T-helper 1 cell treated with Interleukin-12 subunit alpha and Interleukin-12 subunit beta and Interleukin-4 antibody, amounts not matched to agents 30 μg/mL and 1 μg/mL, for 36 hours (primary cell): ENCODE results near the gene RBM28.

ENCODE experiments used
- H3K27ac Mint-ChIP-seq: one replicate; pipeline ENCODE4 v1.8.0; 2021; ENCODE audit warnings: mild to moderate bottlenecking, mixed read lengths
- H3K27me3 Mint-ChIP-seq: one replicate; pipeline ENCODE4 v1.8.0; 2021; ENCODE audit warnings: low read depth, mixed read lengths
- H3K36me3 Mint-ChIP-seq: one replicate; pipeline ENCODE4 v1.8.0; 2021; ENCODE audit warnings: low read depth, mixed read lengths
- H3K4me1 Mint-ChIP-seq: one replicate; pipeline ENCODE4 v1.8.0; 2021; ENCODE audit warnings: low read depth, mixed read lengths
- H3K4me3 Mint-ChIP-seq: one replicate; pipeline ENCODE4 v1.8.0; 2021; ENCODE audit warnings: mild to moderate bottlenecking, moderate library complexity, mixed read lengths
- H3K9me3 Mint-ChIP-seq: one replicate; pipeline ENCODE4 v1.8.0; 2021; ENCODE audit warnings: mixed read lengths

The RBM28 gene

DNA sequence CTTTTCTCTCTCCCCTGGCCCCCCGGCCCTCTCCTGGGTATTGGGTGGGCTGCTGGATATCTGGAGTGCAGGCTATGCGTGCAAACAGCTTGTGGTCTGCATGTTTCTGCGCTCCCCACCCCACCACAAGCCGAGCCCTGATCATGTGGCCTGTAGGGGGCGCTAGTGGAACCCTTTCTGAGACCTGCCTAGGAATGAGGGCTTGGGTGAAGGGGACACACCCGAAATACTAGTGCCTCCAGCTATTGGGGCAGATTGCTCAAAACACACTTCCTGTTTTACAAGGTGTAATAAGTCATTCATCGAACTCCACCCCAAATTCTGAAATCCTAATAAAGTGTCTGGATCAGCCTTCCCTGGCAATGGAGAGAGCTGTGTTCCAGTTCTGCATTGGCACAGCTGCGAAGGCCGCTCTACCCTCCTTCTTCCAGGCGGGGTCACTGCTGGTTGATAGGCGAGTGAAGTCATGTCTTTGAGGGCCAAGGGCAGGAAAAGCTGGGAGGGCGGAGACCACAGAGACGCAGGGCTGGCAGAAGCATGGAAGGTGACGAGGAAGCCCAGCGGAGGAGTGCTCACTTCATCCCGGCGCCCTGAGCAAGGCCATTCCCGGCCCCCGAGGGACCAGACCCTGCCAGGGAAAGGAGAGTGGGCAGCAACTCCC lies 37.6 kb upstream of the RBM28 start:
- Mint-ChIP-seq H3K36me3 (no peaks in the 10 kb centered on the region), H3K27ac (no peak overlapping the region), H3K27me3 (peaks cover 26% of the 10 kb centered on the region), H3K4me3 (no peak overlapping the region), H3K4me1 (no peaks in the 10 kb centered on the region), H3K9me3 (no peaks in the 10 kb centered on the region)

DNA sequence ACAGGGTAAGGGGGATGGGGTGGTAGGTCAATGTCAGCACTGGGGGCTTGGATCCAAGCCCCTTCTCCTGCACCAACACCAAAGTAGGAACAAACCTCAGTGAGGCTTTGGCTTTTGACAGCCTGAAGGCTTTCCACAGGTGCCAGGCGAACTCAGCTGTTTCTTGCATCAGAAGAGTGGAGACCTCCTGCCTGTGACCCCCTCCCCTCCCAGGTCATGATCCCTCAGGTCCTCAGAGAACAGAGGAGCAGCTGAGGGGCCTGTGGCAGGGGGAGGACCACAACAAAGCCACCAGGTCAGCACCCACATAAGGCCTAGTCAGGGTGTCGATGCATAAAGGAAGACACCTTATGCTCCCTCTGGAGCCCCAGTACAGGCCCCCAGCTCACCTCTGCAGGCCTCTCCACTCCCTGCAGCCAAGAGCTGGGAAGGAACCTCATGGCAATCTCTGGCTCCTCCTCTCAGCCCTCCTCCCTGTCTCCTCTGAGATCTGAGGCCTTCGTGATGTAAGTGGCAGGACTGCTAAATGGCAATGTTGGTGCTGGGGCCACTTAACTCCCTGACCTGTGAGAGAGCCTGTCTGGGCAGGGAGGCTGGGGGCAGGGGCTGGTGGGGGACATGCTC lies 36.9 kb upstream of the RBM28 start:
- no peak overlapping the region for H3K27ac Mint-ChIP-seq
- peaks cover 25% of the 10 kb centered on the region for H3K27me3 Mint-ChIP-seq
- H3K9me3 Mint-ChIP-seq, result no peaks in the 10 kb centered on the region
- H3K4me3 Mint-ChIP-seq, result no peak overlapping the region
- no peaks in the 10 kb centered on the region for H3K4me1 Mint-ChIP-seq
- no peaks in the 10 kb centered on the region for H3K36me3 Mint-ChIP-seq

DNA sequence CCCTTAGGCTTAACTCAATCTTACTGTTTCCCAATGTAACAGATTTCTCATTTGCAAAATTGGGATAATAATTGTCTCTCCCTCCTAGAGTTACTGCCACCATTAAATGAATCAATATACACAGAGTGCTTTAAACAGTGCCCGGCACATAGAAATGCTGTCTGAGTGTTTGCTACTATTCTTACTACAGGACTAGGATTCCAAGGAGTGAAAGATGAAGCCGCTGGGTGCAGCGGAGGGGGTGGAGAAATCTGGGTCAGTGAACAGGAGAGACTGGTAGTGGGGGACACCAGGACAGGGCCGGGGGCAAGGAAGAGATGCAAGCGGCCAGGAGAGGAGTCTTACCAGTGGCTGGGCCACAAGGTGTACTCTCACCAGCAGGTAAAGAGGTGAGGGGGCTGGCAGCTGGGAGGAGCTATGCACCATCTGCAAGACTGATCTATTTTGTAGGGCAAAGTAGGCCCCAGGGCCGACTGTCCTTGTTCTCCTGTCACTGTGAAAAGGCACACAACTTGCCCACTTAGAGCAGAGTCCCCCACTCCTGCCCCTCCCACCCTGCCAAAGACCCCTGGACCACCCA lies 36.3 kb upstream of the RBM28 start:
- Mint-ChIP-seq H3K27me3 (peaks cover 19% of the 10 kb centered on the region), H3K4me3 (no peak overlapping the region), H3K36me3 (no peaks in the 10 kb centered on the region), H3K9me3 (no peaks in the 10 kb centered on the region), H3K4me1 (no peaks in the 10 kb centered on the region), H3K27ac (no peak overlapping the region)

DNA sequence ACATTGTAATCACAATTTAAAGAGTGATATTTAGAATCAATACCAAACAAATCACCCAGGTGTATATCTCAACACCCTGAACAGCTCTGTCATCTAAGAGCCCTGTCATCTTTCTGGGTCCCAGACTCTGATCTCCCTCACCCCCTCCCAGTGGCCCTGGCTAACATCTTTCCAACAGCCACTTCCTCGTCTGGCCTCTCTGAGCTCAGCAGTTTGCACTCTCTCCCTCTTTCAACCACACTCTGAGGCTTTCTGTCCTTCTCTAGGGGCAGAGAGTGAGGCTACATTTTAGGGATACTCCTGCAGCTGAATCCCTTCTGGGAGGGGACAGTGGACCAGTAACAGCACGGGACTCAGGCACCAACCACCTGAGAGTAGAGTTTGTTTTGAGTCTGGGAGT lies 34.9 kb upstream of the RBM28 start:
- H3K4me3 Mint-ChIP-seq, result no peak overlapping the region
- H3K36me3 Mint-ChIP-seq, result no peaks in the 10 kb centered on the region
- no peaks in the 10 kb centered on the region for H3K9me3 Mint-ChIP-seq
- no peak overlapping the region for H3K27ac Mint-ChIP-seq
- H3K4me1 Mint-ChIP-seq, result no peaks in the 10 kb centered on the region
- peaks cover 24% of the 10 kb centered on the region for H3K27me3 Mint-ChIP-seq

DNA sequence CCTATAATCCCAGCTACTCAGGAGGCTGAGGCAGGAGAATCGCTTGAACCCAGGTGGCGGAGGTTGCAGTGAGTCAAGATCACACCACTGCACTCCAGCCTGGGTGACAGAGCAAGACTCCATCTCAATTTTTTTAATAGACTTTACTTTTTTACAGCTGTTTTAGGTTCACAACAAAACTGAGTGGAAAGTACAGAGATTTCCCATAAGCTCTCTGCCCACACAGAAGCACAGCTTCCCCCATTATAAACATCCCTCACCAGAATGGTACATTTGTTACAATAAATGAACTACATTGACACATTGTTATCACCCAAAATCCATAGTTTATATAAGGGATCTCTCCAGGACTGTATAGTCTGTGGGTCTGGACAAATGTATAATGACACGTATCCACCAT lies 32.4 kb upstream of the RBM28 start:
- no peak overlapping the region for H3K4me3 Mint-ChIP-seq
- no peaks in the 10 kb centered on the region for H3K4me1 Mint-ChIP-seq
- H3K9me3 Mint-ChIP-seq, result no peaks in the 10 kb centered on the region
- H3K27ac Mint-ChIP-seq, result no peak overlapping the region
- H3K27me3 Mint-ChIP-seq, result peaks cover 33% of the 10 kb centered on the region
- no peaks in the 10 kb centered on the region for H3K36me3 Mint-ChIP-seq

DNA sequence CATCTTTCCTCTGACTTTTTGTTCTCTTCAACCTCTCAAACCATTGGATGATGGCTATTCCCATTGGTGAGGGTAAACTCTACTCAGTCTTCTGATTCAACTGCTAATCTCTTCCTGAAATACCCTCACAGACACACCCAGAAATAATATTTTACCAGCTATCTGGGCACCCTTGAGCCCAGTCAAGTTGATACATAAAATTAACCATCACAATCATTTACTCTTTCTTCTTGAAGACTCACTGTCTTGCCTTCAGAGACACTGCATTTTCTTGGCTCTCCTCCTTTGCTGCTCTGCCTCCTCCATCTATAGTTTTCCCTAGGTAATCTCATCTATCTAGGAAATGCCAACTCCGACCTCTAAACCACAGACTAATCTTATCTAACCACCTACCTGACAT lies 30.3 kb upstream of the RBM28 start:
- Mint-ChIP-seq H3K4me3 (no peak overlapping the region), H3K36me3 (no peaks in the 10 kb centered on the region), H3K9me3 (no peaks in the 10 kb centered on the region), H3K4me1 (no peaks in the 10 kb centered on the region), H3K27ac (no peak overlapping the region), H3K27me3 (peaks cover 30% of the 10 kb centered on the region)

DNA sequence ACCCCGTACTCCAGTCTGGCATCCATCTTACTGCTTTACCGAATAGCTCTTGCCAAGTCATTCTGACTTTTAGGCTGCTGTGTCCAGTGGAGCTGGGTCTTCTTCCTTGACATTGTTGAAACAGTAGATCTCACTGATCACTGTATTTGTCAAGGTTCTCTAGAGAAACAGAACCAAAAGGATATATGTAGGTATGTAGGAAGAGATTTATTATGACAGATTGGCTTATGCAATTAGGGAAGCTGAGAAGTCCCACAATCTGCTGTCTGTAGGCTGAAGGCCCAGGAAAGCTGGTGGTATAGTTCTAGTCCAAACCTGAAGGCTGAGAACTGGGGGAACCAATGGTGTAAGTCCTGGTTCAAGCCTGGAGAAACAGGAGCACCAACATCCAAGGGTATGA lies 29.9 kb upstream of the RBM28 start:
- Mint-ChIP-seq H3K27me3 (peaks cover 27% of the 10 kb centered on the region), H3K4me3 (no peak overlapping the region), H3K9me3 (no peaks in the 10 kb centered on the region), H3K4me1 (no peaks in the 10 kb centered on the region), H3K27ac (no peak overlapping the region), H3K36me3 (no peaks in the 10 kb centered on the region)

DNA sequence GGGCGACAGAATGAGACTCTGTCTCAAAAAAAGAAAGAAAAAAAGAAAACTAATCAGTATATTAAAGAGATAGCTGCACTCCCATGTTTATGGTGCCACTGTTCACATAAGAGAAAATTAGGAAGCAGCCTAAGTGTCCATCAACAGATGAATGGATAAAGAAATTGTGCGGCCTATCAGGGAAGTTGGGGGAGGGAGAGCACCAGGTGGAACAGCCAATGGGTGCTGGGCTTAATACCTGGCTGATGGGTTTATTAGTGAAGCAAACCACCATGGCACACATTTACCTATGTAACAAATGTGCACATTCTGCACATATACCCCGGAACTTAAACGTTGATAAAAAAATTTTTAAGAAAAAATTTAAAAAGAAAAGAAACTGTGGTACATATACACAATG lies 26.8 kb upstream of the RBM28 start:
- no peak overlapping the region for H3K27ac Mint-ChIP-seq
- no peaks in the 10 kb centered on the region for H3K36me3 Mint-ChIP-seq
- peaks cover 40% of the 10 kb centered on the region for H3K27me3 Mint-ChIP-seq
- H3K4me3 Mint-ChIP-seq, result no peak overlapping the region
- H3K9me3 Mint-ChIP-seq, result no peaks in the 10 kb centered on the region
- no peaks in the 10 kb centered on the region for H3K4me1 Mint-ChIP-seq

DNA sequence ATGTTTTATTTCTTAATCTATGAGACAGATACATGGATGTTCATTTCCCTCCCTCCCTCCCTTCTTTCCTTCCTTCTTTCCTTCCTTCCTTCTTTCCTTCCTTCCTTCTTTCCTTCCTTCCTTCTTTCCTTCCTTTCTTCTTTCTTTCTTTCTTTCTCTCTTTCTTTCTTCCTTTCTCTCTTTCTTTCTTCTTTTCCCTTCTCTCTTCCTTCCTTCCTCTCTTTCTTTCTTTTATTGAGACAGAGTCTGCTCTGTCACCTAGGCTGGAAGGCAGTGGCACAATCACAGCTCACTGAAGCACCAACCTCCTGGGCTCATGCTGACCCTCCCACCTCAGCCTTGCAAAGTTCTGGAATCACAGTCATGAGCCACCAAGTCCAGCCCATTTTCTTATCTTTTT lies 23.3 kb upstream of the RBM28 start:
- Mint-ChIP-seq H3K27ac (no peak overlapping the region), H3K4me1 (peaks cover 7% of the 10 kb centered on the region), H3K36me3 (no peaks in the 10 kb centered on the region), H3K4me3 (no peak overlapping the region), H3K9me3 (no peaks in the 10 kb centered on the region), H3K27me3 (peaks cover 66% of the 10 kb centered on the region)

DNA sequence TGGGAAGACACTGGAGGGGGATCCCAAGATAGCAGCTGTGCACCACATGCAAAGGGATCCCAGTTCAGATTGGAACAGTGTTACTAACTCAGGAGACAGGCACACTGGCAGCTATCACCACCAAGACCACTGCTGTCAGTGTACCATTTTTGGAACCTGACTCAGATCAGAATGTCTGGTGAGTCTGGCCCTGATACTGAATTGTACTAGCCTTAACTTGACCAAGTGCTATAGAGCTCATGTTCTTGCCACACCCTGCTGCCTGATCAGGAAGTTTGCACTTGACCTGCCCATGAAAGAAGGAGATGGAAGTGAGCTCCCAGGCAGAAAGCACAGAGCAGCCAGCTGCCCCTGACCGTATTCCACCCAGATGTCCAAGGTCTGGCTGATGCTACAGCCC lies 22.6 kb upstream of the RBM28 start:
- Mint-ChIP-seq H3K27ac (no peak overlapping the region), H3K36me3 (no peaks in the 10 kb centered on the region), H3K4me1 (peaks cover 10% of the 10 kb centered on the region), H3K4me3 (no peak overlapping the region), H3K27me3 (peaks cover 67% of the 10 kb centered on the region), H3K9me3 (no peaks in the 10 kb centered on the region)

DNA sequence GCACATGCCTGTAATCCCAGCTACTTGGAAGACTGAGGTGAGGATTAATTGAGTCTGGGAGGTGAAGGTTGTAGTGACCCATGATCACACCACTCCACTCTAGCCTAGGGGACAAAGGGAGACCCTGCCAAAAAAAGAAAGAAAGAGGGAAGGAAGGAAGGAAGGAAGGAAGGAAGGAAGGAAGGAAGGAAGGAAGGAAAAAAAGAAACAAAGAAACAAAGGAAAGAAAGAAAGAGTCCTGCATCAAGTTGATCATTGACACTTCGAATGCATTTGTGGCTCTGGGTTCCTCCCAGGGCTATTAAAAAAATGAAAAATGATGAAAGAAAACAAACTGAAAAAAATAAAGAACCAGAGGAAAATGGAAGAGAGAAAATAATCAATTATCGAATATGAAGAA lies 21.7 kb upstream of the RBM28 start:
- Mint-ChIP-seq H3K9me3 (no peaks in the 10 kb centered on the region), H3K27ac (no peak overlapping the region), H3K4me3 (no peak overlapping the region), H3K4me1 (peaks cover 13% of the 10 kb centered on the region), H3K36me3 (no peaks in the 10 kb centered on the region), H3K27me3 (peaks cover 70% of the 10 kb centered on the region)

DNA sequence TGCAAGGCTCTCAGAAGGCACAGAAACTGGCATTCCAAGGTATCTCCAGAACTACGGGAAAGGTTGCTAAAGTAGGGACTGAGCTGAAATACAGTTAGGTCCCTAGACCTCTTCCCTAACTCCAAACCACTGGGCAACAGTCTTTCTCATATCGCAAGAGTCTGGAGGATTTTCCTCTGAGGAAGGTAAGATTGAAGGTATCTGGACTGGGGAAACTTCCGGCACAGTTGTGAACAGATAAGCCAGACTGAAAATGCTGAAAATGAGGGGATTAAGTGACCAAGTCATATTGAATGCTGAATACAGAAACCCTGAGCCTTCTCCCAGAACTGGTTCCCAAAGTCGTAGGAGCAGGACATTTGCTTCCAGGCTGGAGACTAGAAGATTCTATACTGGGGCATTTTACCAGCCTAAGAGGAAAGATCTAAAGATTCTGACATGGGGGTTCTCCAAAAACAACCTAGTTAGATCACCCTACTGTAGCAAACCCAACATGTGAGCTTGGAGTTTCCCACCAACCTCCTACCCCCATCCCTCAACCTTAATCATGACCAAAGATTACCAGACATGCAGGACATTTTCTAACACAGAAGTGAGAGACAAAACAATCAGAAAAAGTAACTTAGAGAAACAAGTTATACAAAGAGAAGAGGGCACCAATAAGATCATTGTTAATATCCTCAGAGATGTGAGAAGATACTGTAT lies 20.6 kb upstream of the RBM28 start:
- H3K27ac Mint-ChIP-seq, result no peak overlapping the region
- H3K36me3 Mint-ChIP-seq, result no peaks in the 10 kb centered on the region
- H3K9me3 Mint-ChIP-seq, result no peaks in the 10 kb centered on the region
- H3K4me1 Mint-ChIP-seq, result peaks cover 13% of the 10 kb centered on the region
- no peak overlapping the region for H3K4me3 Mint-ChIP-seq
- H3K27me3 Mint-ChIP-seq, result peaks cover 81% of the 10 kb centered on the region

DNA sequence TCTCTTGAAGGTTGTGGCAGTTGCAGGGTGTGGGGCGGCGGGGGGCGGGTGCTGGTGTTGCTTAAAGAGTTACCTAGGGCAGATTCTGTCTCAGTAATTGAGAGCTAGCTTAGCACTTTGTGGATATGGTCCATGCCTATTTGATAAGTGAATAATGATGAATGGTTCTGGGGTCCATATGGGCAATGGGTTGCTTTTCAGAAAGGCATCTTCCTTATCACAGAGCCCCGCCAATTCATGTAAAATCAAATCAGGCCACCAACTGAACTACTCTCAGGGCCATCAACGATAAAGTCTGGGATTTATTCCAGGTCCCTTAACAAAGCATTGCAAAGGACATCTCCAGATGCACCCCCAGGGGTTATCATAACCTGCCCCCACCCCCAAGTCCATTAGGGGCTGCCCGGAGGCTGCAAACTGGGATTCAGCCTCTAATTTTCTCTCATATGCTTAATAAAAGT lies 19.6 kb upstream of the RBM28 start:
- no peaks in the 10 kb centered on the region for H3K9me3 Mint-ChIP-seq
- no peaks in the 10 kb centered on the region for H3K36me3 Mint-ChIP-seq
- H3K27me3 Mint-ChIP-seq, result peaks cover 88% of the 10 kb centered on the region
- H3K4me1 Mint-ChIP-seq, result peaks cover 13% of the 10 kb centered on the region
- no peak overlapping the region for H3K4me3 Mint-ChIP-seq
- no peak overlapping the region for H3K27ac Mint-ChIP-seq

DNA sequence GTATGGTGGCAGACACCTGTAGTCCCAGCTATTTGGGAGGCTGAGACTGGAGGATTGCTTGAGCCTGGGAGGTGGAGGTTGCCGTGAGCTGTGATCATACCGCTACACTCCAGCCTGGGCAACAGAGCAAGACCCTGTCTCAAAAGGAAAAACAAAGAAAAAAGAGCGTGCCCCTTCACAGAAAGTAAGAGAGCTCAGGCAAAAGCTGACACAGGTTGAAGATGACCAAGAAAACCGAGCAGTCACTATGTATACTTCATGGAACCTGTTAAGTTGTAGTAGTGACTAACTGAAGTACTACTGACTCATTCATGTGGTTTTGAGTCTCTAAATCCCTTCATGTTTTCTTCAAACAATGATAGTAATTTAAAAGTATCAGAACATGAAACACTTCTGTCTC lies 19.0 kb upstream of the RBM28 start:
- Mint-ChIP-seq H3K4me3 (peak overlapping the region; percentile 74), H3K4me1 (peaks cover 13% of the 10 kb centered on the region), H3K27me3 (peaks cover 93% of the 10 kb centered on the region), H3K36me3 (no peaks in the 10 kb centered on the region), H3K9me3 (no peaks in the 10 kb centered on the region), H3K27ac (no peak overlapping the region)
